ENCODE measurements around the gene ZNF132. TPM values are rescaled to one million over a fixed set of nuclear protein-coding genes. Genes with fewer than 3 reads are reported as not detected.

Gene ZNF132
- total RNA-seq, 6 experiments from 2014 or later, result 4.0 to 5.2 (median 4.5) TPM

GRCh38 chr19:58476498-58477015 is 36.6 kb upstream of the ZNF132 start:
- peak; percentile 30 for DNase-seq
- peak overlapping the region; percentile 96 for H3K27ac Mint-ChIP-seq
- H3K4me3 Mint-ChIP-seq, result peak overlapping the region; percentile 93
- TF ChIP-seq CTCF (IDR thresholded peaks at IDR 0.05), result no peak
- no peaks in the 10 kb centered on the region for H3K9me3 Mint-ChIP-seq
- no peaks in the 10 kb centered on the region; the same call in none of the 2 replicates for H3K36me3 Mint-ChIP-seq (ENCODE audit: low read depth)
- peaks cover 28% of the 10 kb centered on the region for H3K4me1 Mint-ChIP-seq (ENCODE audit: low read depth)
- peaks cover 3% of the 10 kb centered on the region; the same call in 1 of the 2 replicates for H3K27me3 Mint-ChIP-seq (ENCODE audit: insufficient read depth)

- peaks cover 3% of the 10 kb centered on the region; the same call in 1 of the 2 replicates for H3K27me3 Mint-ChIP-seq (ENCODE audit: insufficient read depth)
- DNase-seq, result peak; percentile 97
- no peaks in the 10 kb centered on the region; the same call in none of the 2 replicates for H3K36me3 Mint-ChIP-seq (ENCODE audit: low read depth)
- H3K27ac Mint-ChIP-seq, result peak within 1 kb of the TSS; percentile 96
- peak within 1 kb of the TSS; percentile 93 for H3K4me3 Mint-ChIP-seq
- peaks cover 28% of the 10 kb centered on the region for H3K4me1 Mint-ChIP-seq (ENCODE audit: low read depth)
- no peak for TF ChIP-seq CTCF (IDR thresholded peaks at IDR 0.05)
- no peaks in the 10 kb centered on the region for H3K9me3 Mint-ChIP-seq
These were observed 36.0 kb upstream of the ZNF132 start, which contains the start of gene ZNF446 for GRCh38 chr19:58475714-58476497. ZNF446 (plus strand) TSS chr19:58476352; CDS start chr19:58477219, 867 bp downstream.

DNA sequence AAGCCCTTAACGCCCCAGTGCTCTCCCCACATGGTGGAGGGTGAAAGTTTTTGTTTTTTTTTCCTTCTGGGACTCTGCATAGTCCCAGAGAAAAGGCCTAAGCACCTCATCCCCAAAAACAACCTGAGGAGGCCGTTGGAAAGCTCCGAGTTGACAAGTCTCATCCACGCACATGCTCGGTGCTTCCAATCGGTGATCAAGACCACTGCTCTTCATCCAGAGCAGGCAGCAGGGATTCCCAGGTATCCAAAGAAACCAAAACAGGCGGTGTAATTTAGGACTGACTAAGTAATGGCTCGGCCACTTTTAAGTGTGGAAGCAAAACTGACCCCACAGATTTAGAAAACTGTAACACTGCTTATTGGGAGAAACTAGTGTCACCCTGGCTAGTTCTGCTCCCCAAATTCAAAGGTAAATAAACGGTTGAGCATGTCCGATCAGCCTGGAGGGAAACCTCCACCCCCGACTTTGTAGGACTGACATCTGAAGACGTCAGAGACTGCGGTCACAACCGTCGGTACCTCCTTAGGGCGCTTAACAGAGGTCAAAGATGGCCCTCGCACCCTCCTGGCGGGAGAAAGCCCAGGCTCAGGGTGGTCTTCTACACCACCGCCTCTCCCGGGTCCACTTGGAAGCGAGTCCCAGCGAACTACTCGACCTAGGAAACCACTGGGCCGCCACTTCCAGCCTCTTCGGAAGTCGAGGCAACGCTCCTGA is 35.2 kb upstream of the ZNF132 start:
- Mint-ChIP-seq H3K36me3 (ENCODE audit: low read depth) (no peaks in the 10 kb centered on the region; the same call in none of the 2 replicates), H3K27me3 (ENCODE audit: insufficient read depth) (peaks cover 3% of the 10 kb centered on the region; the same call in 1 of the 2 replicates), H3K9me3 (no peaks in the 10 kb centered on the region)

GRCh38 chr19:58474291-58474996 is 34.5 kb upstream of the ZNF132 start:
- Mint-ChIP-seq H3K36me3 (ENCODE audit: low read depth) (no peaks in the 10 kb centered on the region; the same call in none of the 2 replicates), H3K9me3 (no peaks in the 10 kb centered on the region), H3K27me3 (ENCODE audit: insufficient read depth) (peaks cover 3% of the 10 kb centered on the region; the same call in 1 of the 2 replicates), H3K4me1 (ENCODE audit: low read depth) (peaks cover 28% of the 10 kb centered on the region), H3K27ac (peak overlapping the region; percentile 96), H3K4me3 (peak overlapping the region; percentile 93)
- DNase-seq, result peak; percentile 71
- TF ChIP-seq CTCF (IDR thresholded peaks at IDR 0.05), result no peak

More for the DNA sequence above, 35.2 kb upstream of the ZNF132 start:
- DNase-seq, result no peak
- Mint-ChIP-seq H3K27ac (peak overlapping the region; percentile 96), H3K4me1 (ENCODE audit: low read depth) (peaks cover 28% of the 10 kb centered on the region), H3K4me3 (peak overlapping the region; percentile 93)
- TF ChIP-seq CTCF (IDR thresholded peaks at IDR 0.05), result no peak

DNA sequence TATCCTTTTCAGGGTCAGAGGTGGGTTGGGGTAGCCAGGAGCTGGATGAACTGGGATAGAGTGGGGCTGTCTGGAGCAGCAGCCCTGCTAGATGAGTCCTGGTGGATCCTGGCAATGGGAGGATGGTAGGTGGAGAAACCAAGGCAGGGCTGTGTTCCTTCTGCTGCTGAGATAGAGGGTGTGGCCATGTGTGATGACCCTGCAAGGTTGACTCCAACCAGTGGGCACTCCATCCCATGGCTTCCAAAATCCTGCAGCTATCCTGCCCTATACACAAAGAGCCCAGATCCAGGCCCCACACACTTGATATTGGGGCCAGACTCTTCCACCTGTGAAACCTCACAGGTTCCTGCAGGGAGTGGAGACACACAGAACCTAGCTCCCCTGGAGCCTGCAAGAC is 33.8 kb upstream of the ZNF132 start:
- Mint-ChIP-seq H3K27me3 (ENCODE audit: insufficient read depth) (peaks cover 3% of the 10 kb centered on the region; the same call in 1 of the 2 replicates), H3K27ac (peak overlapping the region; percentile 96), H3K9me3 (no peaks in the 10 kb centered on the region), H3K36me3 (ENCODE audit: low read depth) (no peaks in the 10 kb centered on the region; the same call in none of the 2 replicates), H3K4me1 (ENCODE audit: low read depth) (peaks cover 29% of the 10 kb centered on the region), H3K4me3 (no peak overlapping the region; the same call in 1 of the 2 replicates)
- no peak for DNase-seq
- no peak for TF ChIP-seq CTCF (IDR thresholded peaks at IDR 0.05)

Measured in HFFc6 (cell line).